ENCODE measurements around the gene TRIM33.

GRCh38 chr1:114530224-114530623 is 19.2 kb upstream of the TRIM33 start:
- TF ChIP-seq CTCF (IDR thresholded peaks at IDR 0.05) (no peak), EZH2 (IDR thresholded peaks at IDR 0.05) (no peak)

Data from neural progenitor cell (in vitro differentiated cells).